OCI-LY7 (cell line): ENCODE results near the gene PIGL. TPM values are rescaled to one million over a fixed set of nuclear protein-coding genes. Genes with fewer than 3 reads are reported as not detected.

ENCODE experiments used
- BruUV-seq: library from RNA; stranded (reverse); fragments of 400-500 nt; replicated peaks from 2 replicates; lab custom pipeline; 2021; lab: Mats Ljungman, UMichigan
- CTCF ChIA-PET: fragments of 300-600 bp; sonication (Branson Sonifier 250); formaldehyde crosslinking; loops from one replicate; lab custom pipeline; 2022; ENCODE audit warnings: antibody characterized with exemption; ENCODE audit not compliant: unreplicated experiment; lab: Charles Lee
- POLR2A ChIA-PET: fragments of 300-600 bp; sonication (Branson Sonifier 250); formaldehyde crosslinking; loops from one replicate; lab custom pipeline; 2022; ENCODE audit warnings: antibody characterized with exemption; lab: Charles Lee
- DNase-seq: peaks from one replicate; pipeline ENCODE4 v3.0.0-alpha.2; 2015; ENCODE audit warnings: low spot score
- H2AFZ ChIP-seq: fragments of 200-600 bp; sonication (generic), shearing (Covaris generic); 2 replicates; pipeline ENCODE4 v1.6.1; 2014; ENCODE audit warnings: mild to moderate bottlenecking, antibody characterized with exemption, low read length, moderate library complexity
- H3K27ac ChIP-seq: fragments of 200-600 bp; sonication (generic); 2 replicates; pipeline ENCODE4 v1.5.1; 2014; ENCODE audit warnings: mixed run types, low read depth, mild to moderate bottlenecking, moderate library complexity, low read length, inconsistent platforms; ENCODE audit not compliant: poor library complexity, severe bottlenecking
- H3K36me3 ChIP-seq: fragments of 200-600 bp; sonication (generic); 2 replicates; pipeline ENCODE4 v1.6.1; 2014; ENCODE audit warnings: mild to moderate bottlenecking, antibody characterized with exemption, low read length, moderate library complexity, mixed read lengths; ENCODE audit not compliant: insufficient read depth
- H3K4me1 ChIP-seq: fragments of 200-600 bp; sonication (generic); 2 replicates; pipeline ENCODE4 v1.5.1; 2014; ENCODE audit warnings: mild to moderate bottlenecking, low read length; ENCODE audit not compliant: insufficient read depth, poor library complexity, severe bottlenecking
- H3K4me2 ChIP-seq: fragments of 200-600 bp; sonication (generic); 2 replicates; pipeline ENCODE4 v1.6.1; 2014; ENCODE audit warnings: mild to moderate bottlenecking, low read length
- H3K4me3 ChIP-seq: fragments of 200-600 bp; sonication (generic); 2 replicates; pipeline ENCODE4 v1.5.1; 2014; ENCODE audit warnings: mild to moderate bottlenecking, low read depth, low read length; ENCODE audit not compliant: poor library complexity, severe bottlenecking
- H3K79me2 ChIP-seq: fragments of 200-600 bp; sonication (generic); 2 replicates; pipeline ENCODE4 v1.6.1; 2016; ENCODE audit warnings: low read depth, mild to moderate bottlenecking, low read length, moderate library complexity, mixed read lengths; ENCODE audit not compliant: insufficient read depth
- H3K9me2 ChIP-seq: fragments of 200-600 bp; sonication (generic); 2 replicates; pipeline ENCODE4 v1.6.1; 2016; ENCODE audit warnings: mild to moderate bottlenecking, low read length, mixed read lengths; ENCODE audit not compliant: insufficient read depth
- H3K9me3 ChIP-seq: fragments of 200-600 bp; sonication (generic); 2 replicates; pipeline ENCODE4 v1.6.1; 2014; ENCODE audit warnings: mild to moderate bottlenecking, mixed run types, low read length, mixed read lengths
- H4K20me1 ChIP-seq: fragments of 200-600 bp; sonication (generic); 2 replicates; pipeline ENCODE4 v1.6.1; 2014; ENCODE audit warnings: mild to moderate bottlenecking, antibody characterized with exemption, low read length, moderate library complexity, mixed read lengths; ENCODE audit not compliant: insufficient read depth
- EZH2phosphoT487 ChIP-seq: fragments of 200-600 bp; sonication (generic); IDR thresholded peaks from 2 replicates; pipeline ENCODE4 v1.6.1; 2018; ENCODE audit warnings: low read depth, borderline replicate concordance, mild to moderate bottlenecking, mixed run types, antibody characterized with exemption, low read length, moderate library complexity, mixed read lengths
- intact Hi-C: fragments of 100-400 bp; cut with micrococcal nuclease; formaldehyde crosslinking; loops from one replicate; pipeline ENCODE4 v1.10.0; 2022; ENCODE audit not compliant: unreplicated experiment
- total RNA-seq, 2 experiments: library from RNA; depleted of rRNA in 1 of 2; stranded (reverse); fragments of >200 nt in 1 of 2; shearing (Covaris generic) in 1 of 2; gene quantifications; 2 replicates each; pipeline ENCODE4 v1.2.3, GENCODE V29; 2014 to 2022
- TF ChIP-seq, protein P1 (sequence below): fragments of 200-600 bp; sonication (generic); conservative IDR thresholded peaks from 2 replicates; pipeline ENCODE4 v1.5.1; 2014; ENCODE audit warnings: mild to moderate bottlenecking, antibody characterized with exemption, low read length, moderate library complexity, mixed read lengths

Gene PIGL
- total RNA-seq, 2 experiments from 2014 or later: 39.4 to 43.6 TPM

DNA sequence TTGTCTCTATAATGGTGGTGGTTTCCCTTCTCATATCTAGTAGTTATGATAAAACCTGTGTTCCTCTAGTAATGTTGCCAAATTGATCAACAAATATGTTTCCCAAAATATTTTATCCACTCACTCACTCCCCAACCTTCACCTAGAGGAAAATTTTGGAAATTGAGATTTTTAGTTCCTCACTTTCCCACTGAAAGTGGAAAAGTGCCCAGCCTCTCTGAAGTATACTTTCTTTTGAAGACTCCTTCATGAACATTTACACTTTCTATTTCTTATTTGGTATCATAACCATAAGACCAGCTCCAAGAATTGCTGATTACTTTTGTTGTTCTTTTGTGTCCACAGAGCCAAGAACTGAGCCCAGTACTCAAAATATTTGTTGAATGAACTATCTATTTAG is 141.4 kb downstream of the PIGL start:
- TF ChIP-seq EZH2phosphoT487: no peak
- TF ChIP-seq, protein P1, sequence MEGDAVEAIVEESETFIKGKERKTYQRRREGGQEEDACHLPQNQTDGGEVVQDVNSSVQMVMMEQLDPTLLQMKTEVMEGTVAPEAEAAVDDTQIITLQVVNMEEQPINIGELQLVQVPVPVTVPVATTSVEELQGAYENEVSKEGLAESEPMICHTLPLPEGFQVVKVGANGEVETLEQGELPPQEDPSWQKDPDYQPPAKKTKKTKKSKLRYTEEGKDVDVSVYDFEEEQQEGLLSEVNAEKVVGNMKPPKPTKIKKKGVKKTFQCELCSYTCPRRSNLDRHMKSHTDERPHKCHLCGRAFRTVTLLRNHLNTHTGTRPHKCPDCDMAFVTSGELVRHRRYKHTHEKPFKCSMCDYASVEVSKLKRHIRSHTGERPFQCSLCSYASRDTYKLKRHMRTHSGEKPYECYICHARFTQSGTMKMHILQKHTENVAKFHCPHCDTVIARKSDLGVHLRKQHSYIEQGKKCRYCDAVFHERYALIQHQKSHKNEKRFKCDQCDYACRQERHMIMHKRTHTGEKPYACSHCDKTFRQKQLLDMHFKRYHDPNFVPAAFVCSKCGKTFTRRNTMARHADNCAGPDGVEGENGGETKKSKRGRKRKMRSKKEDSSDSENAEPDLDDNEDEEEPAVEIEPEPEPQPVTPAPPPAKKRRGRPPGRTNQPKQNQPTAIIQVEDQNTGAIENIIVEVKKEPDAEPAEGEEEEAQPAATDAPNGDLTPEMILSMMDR: no peak
- CTCF ChIA-PET: no interaction called here
- no peaks in the 10 kb centered on the region for H3K9me2 ChIP-seq
- no peak overlapping the region for H3K27ac ChIP-seq
- intact Hi-C loops: no loop called here
- DNase-seq: no peak
- no peak overlapping the region for H2AFZ ChIP-seq
- H3K4me2 ChIP-seq: no peak overlapping the region
- H4K20me1 ChIP-seq: no peaks in the 10 kb centered on the region
- POLR2A ChIA-PET: interaction anchor here (0.6 kb wide), 2 partner anchors 37 to 122 kb away, joined by 4 to 5 read pairs; no protein-coding TSS in a partner anchor
- peaks cover 8% of the 10 kb centered on the region for H3K4me1 ChIP-seq
- no TSS peak for BruUV-seq
- no peak overlapping the region for H3K4me3 ChIP-seq
- H3K36me3 ChIP-seq: no peaks in the 10 kb centered on the region
- H3K9me3 ChIP-seq: no peaks in the 10 kb centered on the region
- no peaks in the 10 kb centered on the region for H3K79me2 ChIP-seq

GRCh38 chr17:16361874-16362273 is 144.9 kb downstream of the PIGL start:
- no peak overlapping the region for H3K4me3 ChIP-seq
- ChIA-PET CTCF (no interaction called here), POLR2A (interaction anchor here (0.6 kb wide), 1 partner anchor 66 kb away, joined by 5 read pairs; no protein-coding TSS in a partner anchor)
- H4K20me1 ChIP-seq: no peaks in the 10 kb centered on the region
- H3K9me3 ChIP-seq: no peaks in the 10 kb centered on the region
- DNase-seq: no peak
- H3K79me2 ChIP-seq: no peaks in the 10 kb centered on the region
- intact Hi-C loops: no loop called here
- no peak overlapping the region for H3K27ac ChIP-seq
- H3K36me3 ChIP-seq: no peaks in the 10 kb centered on the region
- H2AFZ ChIP-seq: no peak overlapping the region
- peaks cover 3% of the 10 kb centered on the region for H3K4me1 ChIP-seq
- no peaks in the 10 kb centered on the region for H3K9me2 ChIP-seq
- no peak for TF ChIP-seq EZH2phosphoT487
- TF ChIP-seq, protein P1: no peak
- BruUV-seq: no TSS peak
- H3K4me2 ChIP-seq: no peak overlapping the region
